Measurements from ENCODE around the gene DIP2C.
"Not testable (repeated sequence)": the region's sequence is repeated elsewhere in the genome, so short reads cannot be mapped to it uniquely, and the experiment has no call there.

DIP2C gene

DNA sequence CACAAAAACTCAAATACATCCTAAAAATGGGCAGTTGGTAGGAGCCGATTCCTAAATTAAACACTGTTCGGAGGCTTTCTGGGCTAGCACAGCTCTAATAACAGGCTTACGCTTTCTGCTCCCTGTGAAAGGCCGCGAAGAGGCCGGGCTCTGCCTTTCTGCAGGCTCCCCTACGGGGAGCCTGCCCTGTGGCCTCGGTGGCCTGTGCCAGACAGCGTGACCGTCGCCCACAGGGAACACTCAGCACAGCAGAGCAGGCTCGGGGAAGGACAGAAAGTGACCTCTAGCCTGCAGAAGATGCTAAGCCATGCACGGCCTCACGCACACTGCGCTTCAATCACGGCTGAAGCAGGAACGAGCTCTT lies 64.2 kb downstream of the DIP2C start:
- DNase-seq = no peak

DNA sequence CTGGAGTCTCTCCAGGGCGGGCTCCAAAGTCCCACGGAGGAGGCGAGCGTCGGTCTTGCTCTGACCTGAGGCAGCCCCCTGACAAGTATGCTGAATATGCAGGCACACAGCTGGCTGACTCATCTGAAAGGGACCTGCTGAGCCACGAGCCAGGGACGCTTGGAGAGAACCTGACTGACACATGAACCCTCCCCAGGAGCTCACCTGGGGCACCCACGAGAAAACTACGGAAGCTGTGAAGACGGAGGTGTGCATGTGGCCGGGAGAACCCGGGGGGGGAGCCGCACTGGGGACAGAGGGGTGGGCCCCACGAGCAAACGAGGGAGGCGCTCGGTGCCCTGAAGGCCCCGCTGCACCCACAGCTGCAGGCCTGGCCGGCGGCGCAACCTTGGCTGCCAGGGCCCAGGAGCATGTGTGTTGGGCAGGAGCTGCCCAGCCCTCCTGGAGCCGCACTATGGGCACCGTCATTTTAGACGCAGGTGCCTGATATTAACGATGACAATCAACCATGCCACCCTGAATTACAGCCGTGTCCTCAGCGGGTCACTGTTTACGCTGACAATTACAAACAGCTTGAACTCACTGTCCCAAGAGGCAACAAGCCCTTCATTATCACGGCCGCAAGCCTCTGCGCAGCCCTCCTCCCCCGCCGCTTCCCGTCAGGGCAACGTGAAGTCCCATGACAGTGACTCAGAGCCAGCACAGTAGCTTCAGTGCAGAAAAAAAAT lies 64.7 kb downstream of the DIP2C start:
- no peak for DNase-seq

- DNase-seq = no peak
Measured at GRCh38 chr10:624312-624604, 65.2 kb downstream of the DIP2C start.

DNA sequence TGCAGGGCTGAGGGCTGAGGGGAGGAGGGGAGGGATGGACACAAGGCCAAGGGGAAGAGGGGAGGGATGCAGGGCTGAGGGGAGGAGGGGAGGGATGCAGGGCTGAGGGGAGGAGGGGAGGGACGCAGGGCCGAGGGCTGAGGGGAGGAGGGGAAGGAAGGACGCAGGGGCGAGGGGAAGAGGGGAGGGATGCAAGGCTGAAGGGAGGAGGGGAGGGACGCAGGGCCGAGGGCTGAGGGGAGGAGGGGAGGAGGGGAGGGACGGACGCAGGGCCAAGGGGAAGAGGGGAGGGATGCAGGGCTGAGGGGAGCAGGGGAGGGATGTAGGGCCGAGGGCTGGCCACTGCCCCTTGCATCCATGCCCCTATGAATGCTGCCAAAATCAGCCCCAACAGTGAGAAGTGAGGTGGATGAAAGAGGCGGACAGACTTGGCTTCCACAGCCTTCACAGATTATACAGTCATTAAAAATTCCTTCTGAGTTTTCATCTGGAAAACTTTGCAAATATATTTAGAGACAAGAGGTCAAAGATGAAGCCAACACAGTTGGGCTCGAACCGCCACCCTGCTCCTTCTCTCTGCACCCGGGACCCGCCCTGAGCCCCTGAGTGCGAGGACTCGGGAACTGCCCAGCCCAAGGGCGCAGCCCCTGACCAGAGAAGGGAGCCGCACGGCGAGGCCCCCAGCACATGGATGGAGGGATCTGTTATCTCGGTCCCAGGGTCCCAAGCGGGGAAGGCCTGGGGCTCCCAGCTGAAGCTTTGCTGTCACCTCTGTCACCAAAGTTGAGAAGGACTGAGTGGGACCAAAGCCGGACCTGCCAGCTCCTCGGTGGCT lies 65.8 kb downstream of the DIP2C start:
- no peak for DNase-seq

- DNase-seq = no peak
Measured at GRCh38 chr10:623014-623413, 66.5 kb downstream of the DIP2C start.

DNA sequence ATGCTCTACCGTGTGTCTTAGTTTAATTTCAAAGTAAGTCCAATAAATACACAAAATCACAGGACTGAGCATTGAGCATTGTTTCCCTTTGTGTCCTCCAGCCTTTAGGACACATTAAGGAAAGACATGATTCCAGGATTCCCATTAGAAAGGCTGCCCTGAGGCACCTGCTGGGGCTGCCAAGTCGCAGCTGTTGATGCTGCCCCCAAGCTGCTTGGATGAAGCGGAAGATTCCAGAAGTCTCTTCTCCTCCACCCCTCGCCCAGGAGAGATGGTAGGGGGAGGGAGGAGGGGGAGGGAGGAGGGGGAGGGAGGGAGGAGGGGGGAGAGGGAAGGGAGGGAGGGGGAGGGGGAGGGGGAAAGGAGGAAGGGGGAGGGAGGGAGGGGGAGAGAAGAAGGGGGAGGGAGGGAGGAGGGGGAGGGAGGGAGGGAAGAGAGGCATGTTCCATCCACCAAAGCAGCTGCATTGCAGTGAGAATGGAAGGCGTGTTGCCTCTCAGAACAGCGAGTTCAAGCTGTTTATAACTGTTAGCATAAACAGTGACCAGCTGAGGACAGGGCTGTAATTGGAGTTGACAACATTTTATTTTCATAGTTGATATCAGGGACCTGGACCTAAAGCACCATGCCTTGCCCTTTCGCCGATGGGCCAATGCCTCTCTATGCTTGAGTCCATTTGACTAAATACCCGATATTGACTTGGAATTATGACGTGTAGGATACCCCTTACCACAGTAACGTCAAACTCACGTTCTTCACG lies 67.3 kb downstream of the DIP2C start:
- DNase-seq = no peak

DNA sequence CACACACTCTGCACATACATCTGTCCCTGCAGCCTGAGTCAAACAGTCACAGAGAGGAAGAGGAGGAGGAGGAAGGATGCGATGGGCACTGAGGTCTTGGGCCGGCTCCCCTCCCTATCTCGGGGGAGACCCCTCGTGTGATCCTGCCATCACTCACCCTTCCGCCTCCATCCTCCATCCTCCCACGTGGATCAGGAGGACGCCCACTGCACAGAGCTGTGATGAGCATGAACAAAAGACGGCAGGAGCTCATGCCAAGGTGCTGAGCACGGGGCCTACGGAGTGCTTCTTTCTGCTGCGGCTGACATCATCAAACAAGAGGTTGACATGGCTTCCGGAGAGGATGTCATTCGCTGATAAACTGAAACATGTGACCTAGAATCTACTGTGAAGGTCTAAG lies 68.0 kb downstream of the DIP2C start:
- DNase-seq = no peak

- DNase-seq = no peak
Measured at GRCh38 chr10:620971-621370, 68.5 kb downstream of the DIP2C start.

DNA sequence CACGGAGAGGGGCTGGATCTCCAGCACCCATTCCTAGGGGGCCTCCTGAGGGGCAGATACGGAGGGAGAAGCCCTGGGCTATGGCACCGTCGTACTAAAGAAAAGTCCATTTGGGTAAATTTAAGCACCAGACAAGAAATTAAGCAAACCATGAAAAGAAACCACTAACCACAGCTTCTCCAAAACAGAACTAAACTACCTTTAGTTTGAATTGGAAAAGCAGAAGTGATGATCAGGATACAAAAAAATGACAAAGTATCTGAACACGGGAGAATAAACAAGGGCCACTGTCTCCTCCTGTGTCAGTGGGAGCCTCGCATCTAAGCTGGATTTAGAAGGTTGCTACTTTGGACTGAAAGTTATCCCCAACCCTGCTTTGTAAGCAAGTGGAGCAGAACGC lies 69.1 kb downstream of the DIP2C start:
- DNase-seq = no peak

DNA sequence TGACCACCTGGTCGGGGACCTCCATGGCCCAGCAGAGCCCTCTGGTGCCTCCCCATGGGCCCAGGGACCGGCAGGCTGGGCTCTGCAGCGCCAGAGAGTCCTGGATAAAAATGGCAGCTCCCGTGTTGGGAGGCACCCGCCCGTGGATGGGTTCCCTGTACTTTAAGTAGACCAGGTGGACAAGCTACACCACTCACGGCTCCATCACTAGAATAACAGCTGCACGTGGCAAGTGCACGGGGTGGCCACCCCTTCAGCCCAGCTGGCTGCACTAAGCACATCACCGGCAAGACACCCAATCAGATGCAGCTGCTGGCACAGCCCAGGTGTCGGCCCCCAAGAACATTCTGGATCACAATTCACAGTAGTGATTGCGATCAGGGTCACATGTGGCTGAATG lies 69.8 kb downstream of the DIP2C start:
- DNase-seq = no peak

DNA sequence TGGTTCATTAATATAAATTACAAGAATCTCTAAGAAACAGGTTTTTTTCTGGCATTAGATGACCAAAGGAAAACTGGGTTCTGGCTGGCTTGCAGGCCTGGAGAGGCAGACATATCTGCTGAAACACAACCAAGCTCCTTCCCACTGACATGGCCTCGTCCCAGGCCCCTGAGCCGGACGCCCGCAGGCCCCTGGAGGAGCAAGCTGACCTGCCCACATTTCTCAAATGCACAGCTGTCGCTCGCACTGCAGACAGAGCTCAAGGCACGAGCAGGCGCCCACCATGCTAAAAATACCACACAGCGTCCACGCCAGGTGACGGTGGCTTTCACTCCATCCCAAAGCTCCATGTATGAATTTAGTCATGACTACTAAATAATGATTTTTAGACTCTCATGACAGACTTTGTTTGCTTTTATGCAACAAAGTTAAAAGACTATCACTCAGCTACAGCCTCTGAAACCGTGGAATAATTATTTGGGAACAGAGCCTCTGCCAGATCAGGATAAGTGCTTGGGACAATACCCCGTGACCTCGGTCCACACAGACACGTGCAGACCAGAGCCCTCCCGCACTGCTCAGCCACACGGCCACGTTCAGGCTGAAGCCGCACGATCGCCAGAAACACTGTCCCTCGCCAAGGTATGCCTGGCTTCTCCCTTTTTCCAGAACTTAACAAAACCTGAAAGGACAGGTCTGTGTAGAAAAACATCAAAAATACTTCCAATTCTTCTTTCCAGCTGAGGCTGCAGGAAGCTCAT lies 71.1 kb downstream of the DIP2C start:
- DNase-seq = no peak

DNA sequence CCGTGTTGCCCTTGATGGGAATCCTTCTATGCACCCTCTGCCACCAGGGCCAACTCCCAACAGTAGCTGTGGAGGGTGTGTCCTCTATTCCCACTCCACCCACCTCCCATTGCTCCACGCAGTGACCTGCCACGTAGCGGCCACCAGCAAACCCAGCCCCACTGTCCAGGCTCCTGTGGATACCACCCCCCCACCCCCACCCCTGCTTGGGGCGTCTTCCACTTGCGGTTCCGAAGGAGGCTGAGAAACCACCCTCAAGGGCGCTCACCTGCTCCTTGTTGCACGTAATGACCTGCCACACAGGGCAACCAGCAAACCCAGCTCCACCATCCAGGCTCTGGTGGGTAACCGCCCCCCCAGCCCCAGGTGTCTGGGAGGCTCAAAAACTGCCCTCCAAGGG lies 72.0 kb downstream of the DIP2C start:
- DNase-seq = no peak

DNA sequence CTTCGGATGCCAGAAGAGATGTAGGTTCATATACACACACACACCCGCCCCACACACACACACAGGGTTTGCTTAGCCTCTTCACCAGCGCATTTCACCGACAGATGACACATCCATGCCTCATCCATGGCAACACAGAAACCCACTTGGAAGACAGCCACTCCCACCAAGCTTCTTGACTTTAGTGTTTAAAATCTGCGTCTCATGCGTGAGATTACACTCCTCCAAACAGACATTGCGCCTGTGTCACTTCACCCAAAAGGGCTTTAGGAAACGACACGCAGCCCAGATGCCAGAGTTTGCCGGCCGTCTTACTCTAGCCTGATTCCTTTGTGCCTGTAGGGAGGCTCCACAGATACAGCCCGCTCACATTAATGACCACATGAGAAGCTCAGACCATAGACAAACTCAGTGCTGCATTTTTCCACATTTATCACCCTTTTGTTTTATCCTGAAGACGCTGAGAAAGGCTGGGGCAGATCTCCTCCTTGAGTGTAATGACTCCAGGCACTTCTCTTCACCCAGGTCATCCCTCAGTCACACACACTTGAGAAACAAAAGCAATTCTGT lies 73.8 kb downstream of the DIP2C start:
- no peak for DNase-seq

GRCh38 chr10:614790-615582 lies 74.5 kb downstream of the DIP2C start:
- DNase-seq = no peak

DNA sequence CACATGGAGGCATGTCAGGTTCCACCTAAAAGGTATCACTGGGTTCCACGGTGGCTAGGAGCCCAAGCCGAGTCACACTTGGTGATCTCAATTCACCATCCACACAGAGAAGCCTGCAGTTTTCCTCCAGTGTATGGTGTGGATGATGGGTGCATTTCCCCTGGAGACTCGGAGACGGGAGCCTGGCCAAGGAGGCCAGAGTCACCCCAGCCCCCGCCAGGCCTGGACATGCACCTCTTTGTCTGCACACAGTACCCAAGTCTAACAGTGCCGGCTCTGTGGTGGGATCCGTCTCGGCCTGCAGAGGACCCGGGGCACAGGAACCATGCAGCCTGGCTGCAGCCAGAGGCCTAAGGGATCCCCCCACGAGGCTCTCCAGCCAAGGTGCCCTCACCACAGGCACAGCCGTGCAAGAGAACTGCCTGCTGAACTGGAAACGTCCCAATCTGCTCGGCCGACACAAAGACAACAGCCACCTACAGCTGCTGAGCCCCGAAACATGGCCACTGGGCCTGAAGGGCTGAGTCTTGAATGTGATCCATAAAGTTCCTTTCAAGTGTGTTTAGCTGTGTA lies 75.2 kb downstream of the DIP2C start:
- no peak for DNase-seq

DNA sequence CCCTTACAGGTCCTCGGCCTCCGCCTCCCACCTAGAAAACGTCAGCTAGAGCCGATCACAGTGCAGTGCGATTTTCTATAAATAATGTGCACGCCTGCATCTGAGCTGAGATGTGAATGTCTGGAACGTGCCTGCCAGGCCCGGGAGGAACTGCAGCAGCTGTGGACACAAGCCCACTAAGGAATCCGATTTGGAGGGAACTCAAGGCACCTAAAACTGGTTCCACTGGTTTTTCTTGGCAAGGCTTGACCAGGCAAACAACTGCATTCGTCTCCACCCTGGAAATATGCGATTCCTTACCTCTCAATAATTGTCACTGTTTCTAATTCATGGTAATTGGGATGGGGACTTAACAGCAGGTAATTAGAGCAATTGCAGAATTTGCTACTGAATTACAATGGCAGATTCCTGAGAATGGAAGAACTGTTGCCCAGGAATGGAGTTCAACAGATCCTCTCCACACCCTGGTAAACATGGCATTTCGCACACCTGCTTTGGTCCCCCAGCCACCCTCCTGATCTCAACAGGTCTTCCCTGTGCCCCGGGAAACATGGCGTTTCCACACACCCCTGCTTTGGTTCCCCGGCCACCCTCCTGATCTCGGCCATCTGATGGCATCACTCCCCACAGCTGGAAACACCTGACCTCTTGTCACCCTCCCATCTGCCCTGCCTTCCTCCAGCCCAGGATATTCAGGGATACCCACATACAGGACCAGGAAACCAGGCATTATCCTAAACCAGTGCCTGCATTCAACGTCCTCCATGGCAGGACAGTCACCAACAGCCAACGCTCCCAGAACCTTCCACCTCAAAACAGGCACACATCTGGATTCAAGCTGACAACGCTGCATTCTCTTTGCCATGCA lies 76.0 kb downstream of the DIP2C start:
- no peak for DNase-seq

DNA sequence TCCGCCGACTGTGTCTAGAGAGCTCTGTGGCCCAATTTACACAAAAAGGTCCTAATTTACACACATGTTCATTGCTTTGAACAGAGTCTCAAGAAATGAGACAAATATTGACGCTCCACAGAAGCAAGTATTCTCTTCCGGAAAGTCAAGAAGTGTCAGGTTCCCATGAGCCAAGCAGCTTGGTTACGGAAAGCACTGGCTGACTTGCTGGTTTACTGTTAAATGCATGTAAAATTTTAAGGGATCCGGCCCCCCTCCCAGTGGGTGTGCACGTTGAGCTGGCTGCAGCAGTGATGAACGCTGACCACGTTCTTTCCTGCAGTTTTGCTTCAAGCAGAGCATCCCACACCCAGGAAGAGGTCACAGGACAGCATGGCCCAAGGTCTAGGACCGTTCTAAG lies 76.8 kb downstream of the DIP2C start:
- DNase-seq = no peak

DNA sequence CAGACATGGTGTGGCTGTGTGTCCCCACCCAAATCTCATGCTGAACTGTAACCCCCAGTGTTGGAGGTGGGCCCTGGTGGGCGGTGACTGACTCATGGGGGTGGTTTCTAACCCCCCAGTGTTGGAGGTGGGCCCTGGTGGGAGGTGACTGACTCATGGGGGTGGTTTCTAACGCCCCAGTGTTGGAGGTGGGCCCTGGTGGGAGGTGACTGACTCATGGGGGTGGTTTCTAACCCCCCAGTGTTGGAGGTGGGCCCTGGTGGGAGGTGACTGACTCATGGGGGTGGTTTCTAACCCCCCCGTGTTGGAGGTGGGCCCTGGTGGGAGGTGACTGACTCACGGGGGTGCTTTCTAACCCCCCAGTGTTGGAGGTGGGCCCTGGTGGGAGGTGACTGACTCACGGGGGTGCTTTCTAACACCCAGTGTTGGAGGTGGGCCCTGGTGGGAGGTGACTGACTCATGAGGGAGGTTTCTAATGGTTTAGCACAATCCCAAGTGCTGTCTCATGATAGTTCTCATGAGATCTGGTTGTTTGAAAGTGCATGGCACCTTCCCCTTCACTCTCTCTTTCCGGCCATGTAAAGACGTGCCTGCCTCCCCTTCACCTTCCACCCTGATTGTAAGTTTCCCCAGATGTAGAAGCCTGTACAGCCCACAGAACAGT lies 78.7 kb downstream of the DIP2C start:
- DNase-seq = not testable (repeated sequence)

GRCh38 chr10:609868-610545 lies 79.5 kb downstream of the DIP2C start:
- no peak for DNase-seq

- no peak for DNase-seq
Measured at GRCh38 chr10:609262-609658, 80.2 kb downstream of the DIP2C start.

All from activated T-cell treated with anti-CD3 and anti-CD28 coated beads, Interleukin-2, amount 50 U/mL, for 1 hour (primary cell).